DND-41 (cell line): Measurements from ENCODE around the gene COBL.

Experiments
- ATAC-seq: fragments of 200-7000 bp; cut with Tn5 transposase; 3 replicates; pipeline ENCODE4 v1.9.1; 2021; ENCODE audit warnings: low read depth; ENCODE audit not compliant: insufficient read depth
- DNase-seq: peaks from one replicate; pipeline ENCODE4 v3.0.0-alpha.2; 2020
- H2AFZ ChIP-seq: 2 replicates; pipeline ENCODE4 v1.6.0; 2012; ENCODE audit warnings: low read depth, low read length
- H3K27ac ChIP-seq: 2 replicates; pipeline ENCODE4 v1.5.1; 2012; ENCODE audit warnings: low read length, inconsistent platforms
- H3K27me3 ChIP-seq: fragments of 200-600 bp; sonication (generic); 2 replicates; pipeline ENCODE4 v1.6.0; 2012; ENCODE audit warnings: low read length, mild to moderate bottlenecking, inconsistent platforms; ENCODE audit not compliant: insufficient read depth, poor library complexity
- H3K36me3 ChIP-seq: 2 replicates; pipeline ENCODE4 v1.5.1; 2012; ENCODE audit warnings: low read length, inconsistent platforms; ENCODE audit not compliant: insufficient read depth
- H3K4me1 ChIP-seq: 2 replicates; pipeline ENCODE4 v1.5.1; 2012; ENCODE audit warnings: mild to moderate bottlenecking, low read length; ENCODE audit not compliant: insufficient read depth
- H3K4me2 ChIP-seq: 2 replicates; pipeline ENCODE4 v1.6.0; 2012; ENCODE audit warnings: mild to moderate bottlenecking, moderate library complexity, low read length, inconsistent platforms; ENCODE audit not compliant: insufficient read depth
- H3K4me3 ChIP-seq, 2 experiments: fragments of 200-600 bp in 1 of 2; shearing (Covaris generic) in 1 of 2; 2 replicates each; pipeline ENCODE4 v1.5.1; 2012 to 2016; ENCODE audit warnings: inconsistent platforms in 2 of 2, low read length in 2 of 2, mild to moderate bottlenecking in 2 of 2, low read depth in 1 of 2, moderate library complexity in 1 of 2
- H3K79me2 ChIP-seq: 2 replicates; pipeline ENCODE4 v1.6.0; 2012; ENCODE audit warnings: low read length, inconsistent platforms; ENCODE audit not compliant: insufficient read depth
- H3K9ac ChIP-seq: 2 replicates; pipeline ENCODE4 v1.6.0; 2012; ENCODE audit warnings: low read depth, mild to moderate bottlenecking, inconsistent platforms, low read length, moderate library complexity
- H3K9me3 ChIP-seq: 2 replicates; pipeline ENCODE4 v1.5.1; 2012; ENCODE audit warnings: low read length, moderate library complexity, mild to moderate bottlenecking, inconsistent platforms; ENCODE audit not compliant: insufficient read depth, severe bottlenecking
- H4K20me1 ChIP-seq: 2 replicates; pipeline ENCODE4 v1.6.0; 2012; ENCODE audit warnings: low read length; ENCODE audit not compliant: insufficient read depth
- EZH2 ChIP-seq: IDR thresholded peaks from 3 replicates; pipeline ENCODE4 v1.6.1; 2012; ENCODE audit warnings: borderline replicate concordance, low read depth, mild to moderate bottlenecking, moderate library complexity, low read length, inconsistent platforms; ENCODE audit not compliant: severe bottlenecking
- TF ChIP-seq, protein P1 (sequence below): IDR thresholded peaks from 2 replicates; pipeline ENCODE4 v1.5.1; 2012; ENCODE audit warnings: borderline replicate concordance, low read length, moderate library complexity, mild to moderate bottlenecking; ENCODE audit not compliant: poor library complexity, severe bottlenecking; ENCODE audit errors: extremely low read depth

The COBL gene

DNA sequence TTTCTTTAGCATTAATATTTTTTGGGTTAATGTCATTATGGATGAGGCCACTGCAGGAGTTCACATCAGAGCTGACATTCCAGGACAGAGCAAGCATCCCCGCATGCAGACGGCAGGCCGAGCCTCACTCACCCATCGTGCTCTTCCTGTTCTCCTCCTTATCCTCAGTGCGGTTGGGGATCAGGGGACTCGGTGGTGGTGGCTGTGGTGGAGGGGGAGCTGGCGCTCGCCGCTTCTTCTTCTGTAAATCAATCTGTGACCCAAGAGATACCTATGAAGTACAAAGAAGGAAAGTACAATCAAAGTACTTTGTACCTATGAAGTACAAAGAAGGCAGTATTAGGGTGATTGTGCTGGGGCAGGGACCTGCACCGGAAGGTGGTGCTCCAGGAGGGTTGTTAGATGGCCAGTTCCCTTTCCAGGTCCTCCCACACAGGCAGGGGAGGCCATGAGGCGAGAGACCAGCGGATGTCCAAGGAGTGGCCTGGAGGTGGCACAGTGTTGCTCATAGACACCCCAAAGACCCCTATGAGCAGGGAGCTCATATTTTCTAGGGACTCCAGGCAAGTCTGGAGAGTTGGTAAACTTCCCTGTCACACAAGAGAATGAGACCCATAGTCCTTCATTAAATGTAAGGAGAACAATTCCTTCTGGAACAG is 231.4 kb downstream of the COBL start:
- no peak overlapping the region for H3K4me3 ChIP-seq
- no peaks in the 10 kb centered on the region for H3K79me2 ChIP-seq
- H3K4me2 ChIP-seq = no peak overlapping the region
- H3K9ac ChIP-seq = no peak overlapping the region
- no peak overlapping the region for H2AFZ ChIP-seq
- no peaks in the 10 kb centered on the region for H3K4me1 ChIP-seq
- H3K27me3 ChIP-seq = peaks cover 3% of the 10 kb centered on the region
- H3K9me3 ChIP-seq = no peaks in the 10 kb centered on the region
- DNase-seq (no peak), ATAC-seq (no peak)
- no peak for TF ChIP-seq EZH2
- TF ChIP-seq, protein P1, sequence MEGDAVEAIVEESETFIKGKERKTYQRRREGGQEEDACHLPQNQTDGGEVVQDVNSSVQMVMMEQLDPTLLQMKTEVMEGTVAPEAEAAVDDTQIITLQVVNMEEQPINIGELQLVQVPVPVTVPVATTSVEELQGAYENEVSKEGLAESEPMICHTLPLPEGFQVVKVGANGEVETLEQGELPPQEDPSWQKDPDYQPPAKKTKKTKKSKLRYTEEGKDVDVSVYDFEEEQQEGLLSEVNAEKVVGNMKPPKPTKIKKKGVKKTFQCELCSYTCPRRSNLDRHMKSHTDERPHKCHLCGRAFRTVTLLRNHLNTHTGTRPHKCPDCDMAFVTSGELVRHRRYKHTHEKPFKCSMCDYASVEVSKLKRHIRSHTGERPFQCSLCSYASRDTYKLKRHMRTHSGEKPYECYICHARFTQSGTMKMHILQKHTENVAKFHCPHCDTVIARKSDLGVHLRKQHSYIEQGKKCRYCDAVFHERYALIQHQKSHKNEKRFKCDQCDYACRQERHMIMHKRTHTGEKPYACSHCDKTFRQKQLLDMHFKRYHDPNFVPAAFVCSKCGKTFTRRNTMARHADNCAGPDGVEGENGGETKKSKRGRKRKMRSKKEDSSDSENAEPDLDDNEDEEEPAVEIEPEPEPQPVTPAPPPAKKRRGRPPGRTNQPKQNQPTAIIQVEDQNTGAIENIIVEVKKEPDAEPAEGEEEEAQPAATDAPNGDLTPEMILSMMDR = no peak
- H3K36me3 ChIP-seq = no peaks in the 10 kb centered on the region
- H3K27ac ChIP-seq = no peak overlapping the region
- no peaks in the 10 kb centered on the region for H4K20me1 ChIP-seq

DNA sequence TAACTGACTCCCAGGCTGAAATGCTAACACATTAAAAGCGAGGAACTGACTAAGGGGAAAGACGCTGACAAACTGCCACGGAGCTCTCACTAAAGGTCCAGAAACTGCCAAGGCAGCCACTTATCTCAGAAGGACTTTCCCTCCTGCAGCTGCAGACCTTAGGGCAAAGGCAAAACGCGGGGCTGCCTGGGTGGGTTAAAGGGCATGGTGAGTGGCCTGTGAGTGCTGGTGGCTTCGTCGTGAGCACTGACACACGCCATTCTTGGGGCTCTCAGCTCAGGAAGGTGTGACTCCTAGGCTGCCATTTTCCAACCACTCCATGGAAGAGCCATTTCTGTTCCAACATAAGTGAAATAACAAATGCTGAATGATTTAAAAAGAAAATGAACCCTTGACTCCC is 232.5 kb downstream of the COBL start:
- no peak overlapping the region for H3K4me2 ChIP-seq
- H3K4me3 ChIP-seq = no peak overlapping the region
- H3K79me2 ChIP-seq = no peaks in the 10 kb centered on the region
- H3K9ac ChIP-seq = no peak overlapping the region
- peaks cover 3% of the 10 kb centered on the region for H3K27me3 ChIP-seq
- no peaks in the 10 kb centered on the region for H3K4me1 ChIP-seq
- H2AFZ ChIP-seq = no peak overlapping the region
- ATAC-seq = no peak
- no peak for TF ChIP-seq EZH2
- TF ChIP-seq, protein P1 = no peak
- H3K9me3 ChIP-seq = no peaks in the 10 kb centered on the region
- no peaks in the 10 kb centered on the region for H3K36me3 ChIP-seq
- H3K27ac ChIP-seq = no peak overlapping the region
- no peak for DNase-seq
- H4K20me1 ChIP-seq = no peaks in the 10 kb centered on the region

DNA sequence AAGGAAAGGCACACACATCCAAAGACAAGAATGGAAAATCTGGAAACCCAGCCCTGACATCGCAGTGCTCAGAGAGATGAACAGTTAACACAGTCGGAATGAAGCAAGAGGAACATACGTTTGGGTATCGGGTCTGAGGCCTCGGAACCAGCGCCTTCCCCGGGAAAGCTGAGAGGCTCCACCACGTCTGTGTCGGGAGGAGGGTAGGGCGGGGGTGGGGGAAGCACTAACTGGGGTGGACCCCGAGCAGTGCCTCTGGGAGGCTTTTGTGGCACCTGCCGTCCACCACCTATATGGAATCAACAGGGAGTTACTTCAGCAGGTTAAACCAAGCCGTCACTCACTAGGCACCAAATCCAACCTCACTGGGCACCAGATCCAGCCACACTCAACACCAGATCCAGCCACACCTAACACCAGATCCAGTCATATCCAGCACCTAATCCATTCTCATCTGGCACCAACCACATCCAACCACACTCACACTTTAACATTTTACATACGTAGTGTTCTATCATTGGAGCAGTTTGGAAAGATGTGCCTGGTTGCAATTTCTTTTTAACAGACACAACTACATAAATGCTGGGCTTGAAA is 233.6 kb downstream of the COBL start:
- H3K4me2 ChIP-seq = no peak overlapping the region
- H3K9ac ChIP-seq = no peak overlapping the region
- H3K4me1 ChIP-seq = no peaks in the 10 kb centered on the region
- no peak overlapping the region for H2AFZ ChIP-seq
- no peak overlapping the region for H3K4me3 ChIP-seq
- TF ChIP-seq EZH2 = no peak
- TF ChIP-seq, protein P1 = no peak
- H3K36me3 ChIP-seq = no peaks in the 10 kb centered on the region
- H3K79me2 ChIP-seq = no peaks in the 10 kb centered on the region
- ATAC-seq (no peak), DNase-seq (no peak)
- H3K9me3 ChIP-seq = no peaks in the 10 kb centered on the region
- no peak overlapping the region for H3K27ac ChIP-seq
- no peaks in the 10 kb centered on the region for H4K20me1 ChIP-seq
- H3K27me3 ChIP-seq = peaks cover 3% of the 10 kb centered on the region
